B cell (primary cell): ENCODE results near the gene MRPS2. TPM values are rescaled to one million over a fixed set of nuclear protein-coding genes. Genes with fewer than 3 reads are reported as not detected.
A peak's percentile ranks its signal among the peaks of the same experiment; 100 is the strongest.

Experiments
- ATAC-seq: fragments of 200-7000 bp; cut with Tn5 transposase; one replicate; pipeline ENCODE4 v1.10.0; 2021; ENCODE audit warnings: low read depth, mild to moderate bottlenecking, moderate number of reproducible peaks, moderate library complexity
- CTCF ChIA-PET: fragments of 350-600 bp; sonication (Branson Sonifier 250); formaldehyde crosslinking; loops from one replicate; lab custom pipeline; 2021; ENCODE audit warnings: antibody characterized with exemption, inconsistent platforms; lab: Charles Lee
- POLR2A ChIA-PET: fragments of 350-600 bp; sonication (Branson Sonifier 250); formaldehyde crosslinking; loops from one replicate; lab custom pipeline; 2021; ENCODE audit warnings: antibody characterized with exemption; lab: Charles Lee
- DNase-seq: peaks from one replicate; pipeline ENCODE4 v3.0.0; 2013
- H2AFZ ChIP-seq: 2 replicates; pipeline ENCODE4 v1.6.1; 2012; ENCODE audit warnings: mild to moderate bottlenecking, low read depth, low read length; ENCODE audit not compliant: insufficient read depth, poor library complexity, severe bottlenecking
- H3K27ac ChIP-seq, 2 donors: 1 replicate in 1 of 2; 2 replicates in 1 of 2; pipeline ENCODE4 v1.5.1; 2012 to 2013; ENCODE audit warnings: low read length in 2 of 2, mild to moderate bottlenecking in 2 of 2, moderate library complexity in 1 of 2
- H3K27me3 ChIP-seq, 4 experiments: fragments of 200-600 bp in 1 of 4; sonication (generic) in 1 of 4; replicated peaks in 1 of 4; 1 replicate in 2 of 4; 2 replicates in 2 of 4; pipeline versions ENCODE4 v1.6.1 to v1.7.0; 2013 to 2016; ENCODE audit warnings: low read length in 3 of 4, mild to moderate bottlenecking in 2 of 4, mixed read lengths in 1 of 4, moderate library complexity in 1 of 4; ENCODE audit not compliant: insufficient read depth in 4 of 4, control insufficient read depth in 3 of 4; ENCODE audit errors: control extremely low read depth in 1 of 4
- H3K36me3 ChIP-seq, 2 experiments: replicated peaks in 1 of 2; 1 replicate in 1 of 2; 2 replicates in 1 of 2; pipeline versions ENCODE4 v1.6.1 to v1.7.1; 2013; ENCODE audit warnings: low read length in 1 of 2; ENCODE audit not compliant: insufficient read depth in 2 of 2, control insufficient read depth in 1 of 2; ENCODE audit errors: control extremely low read depth in 1 of 2, extremely low read depth in 1 of 2
- H3K4me1 ChIP-seq, 2 donors: fragments of 200-600 bp in 1 of 2; sonication (generic) in 1 of 2; 1 replicate in 1 of 2; 2 replicates in 1 of 2; pipeline versions ENCODE4 v1.5.1 to v1.6.1; 2013 to 2017; ENCODE audit warnings: low read length in 2 of 2; ENCODE audit not compliant: control insufficient read depth in 2 of 2, insufficient read depth in 2 of 2
- H3K4me2 ChIP-seq: replicated peaks from 2 replicates; pipeline ENCODE3; 2012; ENCODE audit warnings: mild to moderate bottlenecking, low read depth, low read length; ENCODE audit not compliant: poor library complexity, severe bottlenecking
- H3K4me3 ChIP-seq, 5 experiments: fragments of 200-600 bp in 1 of 5; sonication (generic) in 1 of 5; 1 replicate in 3 of 5; 2 replicates in 2 of 5; pipeline versions ENCODE4 v1.5.1 to v1.7.0; 2011 to 2016; ENCODE audit warnings: low read length in 4 of 5, mild to moderate bottlenecking in 4 of 5, low read depth in 2 of 5, control low read depth in 1 of 5, moderate library complexity in 1 of 5; ENCODE audit not compliant: insufficient read depth in 1 of 5; ENCODE audit errors: control extremely low read depth in 1 of 5, extremely low read depth in 1 of 5
- H3K79me2 ChIP-seq: fragments of 200-600 bp; sonication (generic); one replicate; pipeline ENCODE4 v1.6.0; 2016; ENCODE audit warnings: low read length; ENCODE audit not compliant: control insufficient read depth, insufficient read depth
- H3K9ac ChIP-seq: fragments of 200-600 bp; sonication (generic); 2 replicates; pipeline ENCODE4 v1.6.1; 2017; ENCODE audit warnings: mild to moderate bottlenecking, low read length, moderate library complexity
- H3K9me3 ChIP-seq, 3 donors: one replicate each; pipeline versions ENCODE4 v1.6.1 to v1.7.1; 2013; ENCODE audit warnings: low read length in 2 of 3; ENCODE audit not compliant: control insufficient read depth in 2 of 3, insufficient read depth in 1 of 3; ENCODE audit errors: control extremely low read depth in 1 of 3
- H4K20me1 ChIP-seq: 2 replicates; pipeline ENCODE4 v1.6.0; 2012; ENCODE audit warnings: mild to moderate bottlenecking, low read length; ENCODE audit not compliant: insufficient read depth, control insufficient read depth, poor library complexity, severe bottlenecking
- H3K27ac Mint-ChIP-seq: one replicate; pipeline ENCODE4 v1.8.0; 2021; ENCODE audit warnings: mixed read lengths
- H3K27me3 Mint-ChIP-seq: one replicate; pipeline ENCODE4 v1.8.0; 2021; ENCODE audit warnings: mixed read lengths
- H3K4me1 Mint-ChIP-seq: one replicate; pipeline ENCODE4 v1.8.0; 2021; ENCODE audit warnings: mixed read lengths
- H3K4me3 Mint-ChIP-seq: one replicate; pipeline ENCODE4 v1.8.0; 2021; ENCODE audit warnings: mixed read lengths
- H3K9me3 Mint-ChIP-seq: one replicate; pipeline ENCODE4 v1.8.0; 2022; ENCODE audit warnings: mixed read lengths; ENCODE audit not compliant: insufficient read depth
- EZH2 ChIP-seq: IDR thresholded peaks from 2 replicates; pipeline ENCODE4 v1.6.1; 2012; ENCODE audit warnings: borderline replicate concordance, low read depth, mild to moderate bottlenecking, moderate library complexity, low read length; ENCODE audit not compliant: insufficient read depth, poor library complexity, severe bottlenecking
- WGBS: methylation state at CpG from one replicate; pipeline ENCODE4 v1.1.5; 2013; ENCODE audit warnings: missing lambda C conversion rate; ENCODE audit not compliant: insufficient coverage; 5-methylcytosine and 5-hydroxymethylcytosine counted together
- intact Hi-C: fragments of 100-400 bp; cut with micrococcal nuclease; formaldehyde crosslinking; loops from one replicate; pipeline ENCODE4 v1.10.0; 2022
- polyA plus RNA-seq: library from polyadenylated mRNA; depleted of rRNA; stranded (reverse); fragments of >200 nt; gene quantifications from 2 replicates; pipeline ENCODE4 v1.2.3, GENCODE V29; 2012
- total RNA-seq, 2 donors: library from RNA; stranded (reverse); fragments of 120-200 nt in 1 of 2; gene quantifications; 1 replicate in 1 of 2; 2 replicates in 1 of 2; pipeline versions ENCODE4 v1.2.3 to v1.2.4, GENCODE V29; 2013 to 2022
- TF ChIP-seq, protein P1 (sequence below): fragments of 200-600 bp; IDR thresholded peaks from one replicate; pipeline ENCODE4 v1.8.0; 2022; ENCODE audit warnings: antibody characterized with exemption, mild to moderate bottlenecking

MRPS2 gene
- total and polyA plus RNA-seq, 2 donors (not counting 1 experiment from before 2014, with no cell fraction given): 26.7 to 55.1 TPM

DNA sequence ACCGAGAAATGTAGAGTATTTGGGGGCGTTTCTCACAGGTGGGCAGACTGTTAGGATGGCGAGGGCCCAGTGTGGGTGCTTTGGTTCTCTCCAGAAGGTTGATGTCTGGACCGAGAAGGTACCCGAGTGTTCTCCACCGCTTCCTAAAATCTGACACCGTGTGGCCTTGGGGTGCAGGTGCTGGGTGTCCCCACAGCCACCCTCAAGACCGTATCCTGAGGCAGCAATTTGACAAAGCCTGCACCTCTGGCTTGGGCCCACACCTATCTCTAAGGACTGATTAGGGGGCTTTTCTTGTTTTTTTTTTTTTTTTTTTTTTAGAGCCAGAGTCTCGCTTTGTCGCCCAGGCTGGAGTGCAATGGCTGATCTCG lies 19.6 kb upstream of the MRPS2 start:
- Histone ChIP-seq H4K20me1 (no peaks in the 10 kb centered on the region), H3K9me3 (no peaks in the 10 kb centered on the region), H3K4me3 (peak overlapping the region in 4 of 5 experiments; percentile 43 to 69 (median 63)), H3K9ac (peak overlapping the region; percentile 63), H3K27me3 (peaks cover 0 to 32% (median 0%) of the 10 kb centered on the region in 4 experiments), H3K36me3 (no peaks in the 10 kb centered on the region), H3K27ac (no peak overlapping the region), H2AFZ (peak overlapping the region; percentile 79), H3K79me2 (no peaks in the 10 kb centered on the region), H3K4me2 (peak overlapping the region; percentile 98), H3K4me1 (peaks cover 10 to 15% of the 10 kb centered on the region in 2 donors)
- DNase-seq (peak; percentile 37), ATAC-seq (no peak)
- POLR2A ChIA-PET: interaction anchor here (0.6 kb wide), 1 partner anchor 24 kb away, joined by 4 read pairs; no protein-coding TSS in a partner anchor
- no peak for TF ChIP-seq EZH2
- TF ChIP-seq, protein P1, sequence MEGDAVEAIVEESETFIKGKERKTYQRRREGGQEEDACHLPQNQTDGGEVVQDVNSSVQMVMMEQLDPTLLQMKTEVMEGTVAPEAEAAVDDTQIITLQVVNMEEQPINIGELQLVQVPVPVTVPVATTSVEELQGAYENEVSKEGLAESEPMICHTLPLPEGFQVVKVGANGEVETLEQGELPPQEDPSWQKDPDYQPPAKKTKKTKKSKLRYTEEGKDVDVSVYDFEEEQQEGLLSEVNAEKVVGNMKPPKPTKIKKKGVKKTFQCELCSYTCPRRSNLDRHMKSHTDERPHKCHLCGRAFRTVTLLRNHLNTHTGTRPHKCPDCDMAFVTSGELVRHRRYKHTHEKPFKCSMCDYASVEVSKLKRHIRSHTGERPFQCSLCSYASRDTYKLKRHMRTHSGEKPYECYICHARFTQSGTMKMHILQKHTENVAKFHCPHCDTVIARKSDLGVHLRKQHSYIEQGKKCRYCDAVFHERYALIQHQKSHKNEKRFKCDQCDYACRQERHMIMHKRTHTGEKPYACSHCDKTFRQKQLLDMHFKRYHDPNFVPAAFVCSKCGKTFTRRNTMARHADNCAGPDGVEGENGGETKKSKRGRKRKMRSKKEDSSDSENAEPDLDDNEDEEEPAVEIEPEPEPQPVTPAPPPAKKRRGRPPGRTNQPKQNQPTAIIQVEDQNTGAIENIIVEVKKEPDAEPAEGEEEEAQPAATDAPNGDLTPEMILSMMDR: no peak
- Mint-ChIP-seq H3K4me1 (peaks cover 8% of the 10 kb centered on the region), H3K27ac (no peak overlapping the region), H3K9me3 (no peaks in the 10 kb centered on the region), H3K4me3 (peak overlapping the region; percentile 71), H3K27me3 (peaks cover 7% of the 10 kb centered on the region)
- 41% methylated on average over 10 of the region's 11 CpGs for WGBS
- intact Hi-C loops: loop anchor here (2.0 kb wide), 1 partner anchor 18 kb away; a partner anchor contains a TSS
- CTCF ChIA-PET: interaction anchor here (1.2 to 1.4 kb wide), 3 partner anchors 9 to 24 kb away, joined by 3 to 5 read pairs (median 4); partner anchors contain the start of gene MRPS2

DNA sequence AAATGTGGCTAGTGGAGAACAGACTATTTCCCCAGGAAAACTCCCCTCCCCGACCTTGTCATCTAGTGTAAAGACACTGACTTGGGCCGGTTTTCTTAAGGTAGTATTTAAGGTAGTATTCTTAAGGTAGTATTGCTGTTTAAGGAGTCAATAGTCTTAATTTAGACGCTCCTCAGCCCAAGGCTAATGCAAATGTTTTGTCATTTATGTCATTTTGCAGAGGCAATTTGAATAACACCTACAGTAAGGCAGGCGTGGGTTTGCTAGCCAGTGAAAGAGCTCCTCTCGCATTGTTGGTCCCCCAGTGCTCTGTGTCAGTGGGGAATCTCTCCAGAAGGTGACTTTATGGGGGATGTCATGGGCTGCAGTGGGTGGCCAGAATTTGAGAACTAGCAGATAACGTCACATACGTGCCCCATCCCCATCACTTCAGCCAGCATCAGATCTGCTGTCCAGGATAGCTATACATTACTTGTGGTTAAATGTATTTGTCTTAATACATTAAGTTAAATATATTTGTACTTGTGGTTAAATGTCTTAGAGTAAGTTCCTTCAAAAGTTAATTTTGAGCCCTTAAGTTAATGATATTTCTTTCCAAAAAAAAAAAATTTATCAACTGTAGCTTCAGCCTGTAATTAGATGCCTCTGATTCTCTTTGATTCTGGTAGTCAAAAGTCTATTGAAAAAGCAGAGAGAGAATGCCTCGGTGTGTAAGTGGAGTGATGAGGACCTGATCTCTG lies 18.3 kb upstream of the MRPS2 start:
- Histone ChIP-seq H3K4me2 (no peak overlapping the region), H3K9ac (no peak overlapping the region), H3K27me3 (peaks cover 0 to 28% (median 0%) of the 10 kb centered on the region in 4 experiments), H3K4me3 (no peak overlapping the region), H3K9me3 (no peaks in the 10 kb centered on the region), H4K20me1 (no peaks in the 10 kb centered on the region), H2AFZ (no peak overlapping the region), H3K27ac (no peak overlapping the region), H3K4me1 (peaks cover 10 to 15% of the 10 kb centered on the region in 2 donors), H3K36me3 (no peaks in the 10 kb centered on the region), H3K79me2 (no peaks in the 10 kb centered on the region)
- Mint-ChIP-seq H3K4me1 (peaks cover 8% of the 10 kb centered on the region), H3K4me3 (peak overlapping the region; percentile 54), H3K9me3 (no peaks in the 10 kb centered on the region), H3K27ac (no peak overlapping the region), H3K27me3 (peaks cover 7% of the 10 kb centered on the region)
- TF ChIP-seq, protein P1: no peak
- TF ChIP-seq EZH2: no peak
- intact Hi-C loops: no loop called here
- ChIA-PET CTCF (interaction anchor here (0.7 to 1.6 kb wide), 2 partner anchors 22 kb away, joined by 4 read pairs; no protein-coding TSS in a partner anchor), POLR2A (no interaction called here)
- no peak for DNase-seq
- no peak for ATAC-seq
- WGBS: 73% methylated on average over 2 of the region's 8 CpGs
